Measurements from ENCODE around the gene RAB3A.
"Not testable (repeated sequence)": the region's sequence is repeated elsewhere in the genome, so short reads cannot be mapped to it uniquely, and the experiment has no call there.

RAB3A gene

DNA sequence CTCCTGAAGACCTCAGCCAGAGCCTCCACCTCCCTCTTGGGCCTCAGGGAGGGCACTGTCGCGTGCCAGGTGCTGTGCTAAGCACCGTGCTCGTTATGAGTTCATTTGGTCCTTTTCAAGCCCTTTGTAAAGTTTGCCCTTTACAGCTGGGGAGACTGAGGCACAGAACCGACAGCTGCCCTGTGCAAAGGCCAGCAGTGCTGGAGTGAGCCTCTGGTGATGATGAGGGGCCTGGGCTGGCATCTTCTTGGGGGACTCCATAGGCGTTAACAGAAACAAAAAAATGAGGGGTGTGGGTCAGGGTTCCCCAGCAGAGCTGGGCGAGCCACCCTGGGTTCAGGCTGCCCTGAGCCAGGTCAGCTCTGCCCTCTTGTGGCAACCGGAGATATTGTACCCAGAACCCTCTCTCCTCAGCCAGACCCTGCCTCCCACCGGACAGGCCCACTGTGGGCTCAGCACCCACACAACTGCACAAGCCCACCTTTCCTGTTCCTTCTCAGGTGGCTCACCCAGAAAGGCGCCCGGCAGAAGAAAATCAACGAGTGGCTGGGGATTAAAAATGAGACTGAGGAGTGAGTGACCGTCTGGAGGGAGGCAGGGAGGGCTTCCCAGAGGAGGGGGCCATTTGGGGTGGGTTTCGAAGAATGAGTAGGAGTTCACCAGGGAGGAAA lies 35.7 kb downstream of the RAB3A start:
- DNase-seq: peak; percentile 100

- DNase-seq: peak; percentile 42
These were observed 36.8 kb downstream of the RAB3A start for GRCh38 chr19:18167011-18167410.

GRCh38 chr19:18165794-18166544 lies 37.9 kb downstream of the RAB3A start:
- DNase-seq: peak; percentile 17

GRCh38 chr19:18164072-18164471 lies 39.8 kb downstream of the RAB3A start:
- DNase-seq: no peak

DNA sequence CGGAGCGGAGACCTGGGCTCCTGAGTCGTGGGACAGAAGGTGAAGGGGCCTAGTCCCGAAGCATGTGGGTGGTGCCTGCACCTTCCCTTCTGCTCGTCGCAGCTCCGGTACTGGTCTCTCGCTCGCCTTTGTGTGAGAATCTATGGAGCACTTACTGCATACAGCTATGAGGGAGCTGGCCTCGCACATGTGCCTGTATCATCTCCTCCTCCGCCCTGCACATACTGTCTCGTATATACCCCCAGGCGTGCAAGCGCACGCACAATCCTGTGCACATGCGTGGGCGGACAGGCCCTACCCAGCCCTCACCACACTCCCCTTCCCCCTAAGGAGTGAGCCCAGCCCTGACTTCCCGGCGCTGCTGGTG lies 42.2 kb downstream of the RAB3A start:
- DNase-seq: no peak

- DNase-seq: peak; percentile 97
These were observed 42.7 kb downstream of the RAB3A start for GRCh38 chr19:18160971-18161635.

DNA sequence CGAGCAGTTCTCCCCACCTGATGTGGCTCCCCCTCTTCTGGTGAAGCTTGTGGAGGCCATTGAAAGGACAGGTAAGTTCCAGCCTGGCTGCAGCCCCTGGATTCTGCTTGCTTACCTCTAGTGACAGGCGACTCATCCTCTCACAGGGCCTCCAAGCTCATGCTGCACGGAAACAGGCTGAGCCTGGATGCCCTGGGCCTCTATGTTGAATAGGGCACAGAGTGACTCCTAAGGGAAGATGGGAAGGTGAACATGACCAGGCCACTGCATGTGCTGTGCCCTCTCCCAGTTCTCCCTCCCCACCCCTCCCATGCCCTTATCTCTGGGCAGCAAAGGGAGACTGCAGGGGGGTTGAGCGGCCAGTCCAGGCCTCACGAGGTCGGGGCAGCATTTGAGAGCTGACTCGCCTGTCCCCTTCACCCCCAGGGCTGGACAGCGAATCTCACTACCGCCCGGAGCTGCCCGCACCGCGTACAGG lies 43.3 kb downstream of the RAB3A start:
- DNase-seq: no peak

DNA sequence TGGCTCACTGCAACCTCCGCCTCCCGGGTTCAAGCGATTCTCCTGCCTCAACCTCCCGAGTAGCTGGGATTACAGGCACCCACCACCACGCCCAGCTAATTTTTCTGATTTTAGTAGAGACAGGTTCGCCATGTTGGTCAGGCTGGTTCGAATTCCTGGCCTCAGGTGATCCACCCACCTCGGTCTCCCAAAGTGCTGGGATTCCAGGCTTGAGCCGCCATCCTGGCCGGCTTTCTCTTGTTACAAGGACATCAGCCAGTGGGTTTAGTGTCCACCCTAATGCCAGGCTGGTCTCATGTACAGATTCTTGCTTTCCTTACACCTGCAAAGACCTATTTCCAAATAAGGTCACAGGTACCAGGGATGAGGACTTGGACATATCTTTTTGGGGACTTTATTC lies 44.0 kb downstream of the RAB3A start:
- DNase-seq: no peak

GRCh38 chr19:18159059-18159616 lies 44.7 kb downstream of the RAB3A start:
- not testable (repeated sequence) for DNase-seq

DNA sequence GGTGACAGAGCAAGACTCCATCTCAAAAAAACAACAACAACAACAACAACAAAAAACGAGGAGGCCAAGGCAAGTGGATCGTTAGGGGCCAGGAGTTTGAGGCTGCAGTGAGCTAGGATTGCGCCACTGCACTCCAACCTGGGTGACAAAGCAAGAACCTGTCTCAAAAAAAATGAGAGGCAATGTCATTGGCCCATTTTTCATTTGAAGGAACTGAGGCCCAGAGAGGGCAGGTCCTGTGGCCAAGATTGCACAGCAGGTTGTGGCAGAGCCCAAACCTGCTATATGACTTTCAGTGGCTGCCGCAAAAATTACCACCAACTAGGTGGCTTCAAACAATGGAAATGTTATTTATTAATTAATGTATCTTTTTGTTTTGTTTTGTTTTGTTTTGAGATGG lies 45.4 kb downstream of the RAB3A start:
- no peak for DNase-seq

DNA sequence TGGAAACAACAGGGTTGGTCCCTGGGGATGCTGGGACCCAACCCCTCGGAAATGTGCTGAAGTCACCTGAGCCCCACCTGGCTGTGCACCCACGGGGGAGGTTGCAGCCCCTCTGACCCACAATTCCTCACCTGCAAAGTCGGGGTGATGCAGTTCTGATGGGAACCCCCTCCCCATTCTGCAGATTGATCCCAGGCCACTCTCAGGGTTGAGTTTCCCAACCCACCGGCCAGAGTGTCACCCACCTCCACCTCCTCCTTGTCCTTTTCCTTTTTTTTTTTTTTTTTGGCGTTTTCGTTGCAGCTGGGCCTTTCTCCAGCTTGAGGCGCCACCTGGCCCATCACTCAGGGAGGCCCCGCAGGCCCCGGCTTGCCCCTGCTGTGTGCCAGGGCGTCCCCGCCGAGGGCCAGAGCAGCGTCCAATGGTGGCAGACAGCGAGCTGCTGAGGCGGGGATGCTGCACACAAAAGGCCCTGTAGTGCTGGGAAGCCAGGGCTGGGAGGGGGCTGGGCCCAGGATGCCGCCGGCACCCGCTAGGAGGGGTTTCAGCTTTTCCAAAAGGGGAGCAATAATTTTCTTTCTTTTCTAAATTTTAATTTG lies 46.3 kb downstream of the RAB3A start:
- DNase-seq: no peak

- DNase-seq: peak; percentile 89
These were observed 46.9 kb downstream of the RAB3A start for GRCh38 chr19:18156841-18157464.

GRCh38 chr19:18156268-18156667 lies 47.6 kb downstream of the RAB3A start:
- DNase-seq: no peak

DNA sequence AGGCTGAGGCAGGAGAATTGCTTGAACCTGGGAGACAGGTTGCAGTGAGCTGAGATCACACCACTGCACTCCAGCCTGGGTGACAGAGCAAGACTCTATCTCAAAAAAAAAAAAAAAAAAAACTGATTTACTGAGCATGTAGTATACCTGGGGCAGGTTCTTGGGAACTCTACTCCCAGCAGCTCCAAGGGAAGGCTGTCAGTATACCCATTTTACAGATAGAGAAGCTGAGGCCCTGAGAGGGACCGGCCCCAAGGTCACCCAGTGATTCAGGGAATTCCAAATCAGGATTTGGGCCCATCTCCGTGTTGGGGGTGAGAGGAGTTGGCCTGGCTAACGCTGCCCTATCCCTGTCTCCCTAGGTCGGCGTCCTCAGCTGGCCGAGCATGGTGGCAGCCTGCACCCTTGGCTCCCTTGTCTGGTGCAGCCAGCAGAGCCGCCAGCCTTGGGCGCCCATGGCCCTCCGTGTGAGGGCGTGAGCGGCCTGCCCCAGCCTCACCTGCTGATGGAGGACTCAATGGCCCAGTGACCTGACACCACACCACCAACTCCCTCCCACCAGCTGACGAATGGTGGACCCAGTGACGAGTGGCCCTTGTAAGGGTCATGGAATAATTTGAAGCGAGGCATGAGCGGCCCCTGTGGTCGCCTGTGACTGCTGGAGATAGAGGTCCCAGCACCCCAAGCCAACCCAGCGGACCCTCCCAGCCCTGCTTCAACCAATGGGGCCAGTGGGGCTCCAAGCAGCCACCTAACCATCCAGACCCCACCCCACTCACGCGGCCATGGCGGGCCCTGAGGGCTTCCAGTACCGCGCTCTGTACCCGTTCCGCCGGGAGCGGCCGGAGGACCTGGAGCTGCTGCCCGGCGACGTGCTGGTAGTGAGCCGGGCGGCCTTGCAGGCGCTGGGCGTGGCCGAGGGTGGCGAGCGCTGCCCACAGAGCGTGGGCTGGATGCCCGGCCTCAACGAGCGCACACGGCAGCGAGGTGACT lies 48.5 kb downstream of the RAB3A start:
- DNase-seq: no peak

GRCh38 chr19:18153556-18154134 lies 50.2 kb downstream of the RAB3A start:
- no peak for DNase-seq

GRCh38 chr19:18152817-18153555 lies 50.9 kb downstream of the RAB3A start, which contains the start of gene PIK3R2:
PIK3R2 (plus strand) TSS chr19:18153163; CDS start chr19:18155880, 2,717 bp downstream.
- DNase-seq: peak; percentile 98

DNA sequence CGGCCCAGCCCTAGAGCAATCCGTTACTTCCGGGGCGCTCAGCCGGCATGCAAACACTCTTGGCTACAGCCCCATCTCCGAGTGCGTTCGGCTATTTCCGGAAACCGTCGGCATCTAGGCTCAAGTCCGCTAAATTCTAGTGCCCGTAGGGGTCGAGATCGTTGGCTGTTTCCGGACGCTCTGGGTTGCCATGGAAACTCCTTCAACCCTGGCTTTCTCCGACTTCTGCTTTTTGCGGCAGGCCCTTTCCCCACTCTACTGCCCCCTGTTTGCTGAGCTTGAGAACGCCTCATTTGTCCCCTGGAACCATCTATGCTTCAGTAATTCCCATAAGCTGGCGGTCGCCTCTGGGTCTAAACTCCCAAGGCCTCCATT lies 51.4 kb downstream of the RAB3A start:
- peak; percentile 99 for DNase-seq

DNA sequence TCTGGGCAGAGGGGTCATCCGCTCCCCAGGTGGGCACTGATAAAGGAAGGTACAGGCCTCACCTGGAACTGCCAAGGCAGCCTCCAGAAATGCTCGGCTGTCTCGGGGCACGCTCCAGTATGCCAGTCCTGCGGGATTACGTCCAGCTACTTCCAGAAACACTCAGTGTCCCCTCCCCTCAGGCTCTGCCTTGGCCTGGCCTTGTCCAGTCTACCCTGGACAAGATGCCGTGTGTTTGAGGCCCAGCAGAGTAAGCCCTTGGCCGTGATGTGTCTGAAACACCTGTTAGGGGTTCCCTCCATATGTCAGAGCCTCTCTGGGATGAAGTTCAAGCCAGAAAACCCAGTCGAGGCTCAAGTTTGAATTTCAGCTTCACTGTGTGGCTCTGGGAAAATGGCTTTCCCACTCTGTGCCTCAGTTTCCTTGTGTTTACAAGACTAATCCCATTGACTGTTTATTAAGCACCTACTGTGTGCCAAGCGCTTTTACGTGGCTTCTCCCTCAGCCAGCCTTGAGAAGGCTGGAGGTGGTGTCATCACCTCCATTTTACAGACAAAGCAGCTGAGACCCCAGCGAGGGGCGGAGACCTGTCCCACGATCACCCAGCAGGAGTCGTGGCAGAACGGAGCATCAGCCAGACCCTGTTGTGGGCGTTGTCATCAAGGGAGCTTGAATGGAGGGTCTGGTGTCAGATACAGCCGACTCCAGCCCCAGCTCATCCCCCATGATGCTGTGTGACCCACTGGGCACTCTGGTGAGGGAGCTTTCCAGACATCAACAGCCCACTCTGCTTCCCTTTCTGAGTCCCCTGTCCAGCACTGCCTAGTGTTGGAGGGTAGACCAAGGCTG lies 52.8 kb downstream of the RAB3A start:
- no peak for DNase-seq

DNA sequence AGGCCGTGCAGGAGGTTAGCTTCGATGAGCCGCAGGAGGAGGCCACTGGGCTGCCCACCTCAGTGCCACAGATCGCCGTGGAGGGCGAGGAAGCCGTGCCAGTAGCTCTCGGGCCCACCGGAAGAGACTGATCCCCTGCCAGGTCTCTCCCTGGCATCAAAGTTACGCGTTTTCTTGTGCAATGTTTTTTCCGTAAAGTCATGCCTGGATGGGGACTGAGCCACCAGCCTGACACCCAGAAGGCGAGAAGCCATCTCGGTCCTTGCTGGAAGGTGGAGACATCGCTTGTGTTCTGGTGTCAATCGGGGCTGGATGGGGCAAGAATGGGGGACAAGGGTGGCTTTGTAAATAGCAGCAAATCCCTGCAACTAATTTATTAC lies 54.3 kb downstream of the RAB3A start:
- no peak for DNase-seq
